ENCODE results near the gene CCDC187.

DNA sequence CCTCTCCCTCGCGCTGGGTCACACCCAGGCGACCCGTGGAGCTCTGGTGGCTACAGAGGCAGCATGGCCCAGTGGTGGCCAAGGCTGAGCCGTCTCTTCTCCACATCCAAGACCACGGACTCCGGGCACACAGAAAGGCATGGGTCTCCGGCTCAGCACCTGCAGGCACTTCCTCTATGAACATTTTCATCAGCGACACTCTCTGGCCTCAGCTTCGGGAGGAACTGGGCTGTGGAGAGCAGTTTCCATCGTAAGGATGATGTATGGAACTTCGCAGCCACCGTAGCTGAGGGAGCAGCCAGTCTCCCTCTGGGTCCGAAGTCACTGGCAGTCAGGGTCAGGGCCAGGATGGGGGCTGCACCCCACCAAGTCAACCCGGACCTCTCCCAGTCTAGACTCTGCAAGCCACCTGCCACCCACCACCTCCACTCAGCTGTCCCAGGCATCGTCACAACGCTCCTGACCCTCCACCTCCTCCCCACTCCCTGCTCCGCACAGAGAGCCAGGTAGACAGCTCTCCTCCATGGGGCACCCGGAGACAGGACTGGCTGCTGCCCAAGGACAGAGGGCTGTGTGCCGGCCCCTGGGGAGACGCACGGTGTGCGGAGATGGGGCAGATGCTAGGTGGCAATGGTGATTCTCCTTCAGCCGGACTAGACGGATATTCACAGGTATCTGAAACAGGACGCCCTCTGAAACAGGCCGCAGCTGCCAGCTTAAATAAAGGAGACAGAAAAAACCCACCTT, 68.0 kb downstream of the CCDC187 start:
- TF ChIP-seq, protein P1, sequence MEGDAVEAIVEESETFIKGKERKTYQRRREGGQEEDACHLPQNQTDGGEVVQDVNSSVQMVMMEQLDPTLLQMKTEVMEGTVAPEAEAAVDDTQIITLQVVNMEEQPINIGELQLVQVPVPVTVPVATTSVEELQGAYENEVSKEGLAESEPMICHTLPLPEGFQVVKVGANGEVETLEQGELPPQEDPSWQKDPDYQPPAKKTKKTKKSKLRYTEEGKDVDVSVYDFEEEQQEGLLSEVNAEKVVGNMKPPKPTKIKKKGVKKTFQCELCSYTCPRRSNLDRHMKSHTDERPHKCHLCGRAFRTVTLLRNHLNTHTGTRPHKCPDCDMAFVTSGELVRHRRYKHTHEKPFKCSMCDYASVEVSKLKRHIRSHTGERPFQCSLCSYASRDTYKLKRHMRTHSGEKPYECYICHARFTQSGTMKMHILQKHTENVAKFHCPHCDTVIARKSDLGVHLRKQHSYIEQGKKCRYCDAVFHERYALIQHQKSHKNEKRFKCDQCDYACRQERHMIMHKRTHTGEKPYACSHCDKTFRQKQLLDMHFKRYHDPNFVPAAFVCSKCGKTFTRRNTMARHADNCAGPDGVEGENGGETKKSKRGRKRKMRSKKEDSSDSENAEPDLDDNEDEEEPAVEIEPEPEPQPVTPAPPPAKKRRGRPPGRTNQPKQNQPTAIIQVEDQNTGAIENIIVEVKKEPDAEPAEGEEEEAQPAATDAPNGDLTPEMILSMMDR (IDR thresholded peaks at IDR 0.05), result no peak
- TF ChIP-seq POLR2A (IDR thresholded peaks at IDR 0.05), result no peak
- TF ChIP-seq EP300 (IDR thresholded peaks at IDR 0.05), result no peak
- no peak for TF ChIP-seq POLR2AphosphoS5 (IDR thresholded peaks at IDR 0.05)
